HEK293T (cell line): ENCODE data around the gene SORBS1.

Experiments
- ARNT ChIP-seq: fragments of 450-650 bp; IDR thresholded peaks from 2 replicates; pipeline ENCODE4 v1.6.1; 2017; ENCODE audit warnings: mild to moderate bottlenecking
- BHLHE40 ChIP-seq: fragments of 450-650 bp; IDR thresholded peaks from 2 replicates; pipeline ENCODE4 v1.6.1; 2016; ENCODE audit warnings: mild to moderate bottlenecking, moderate library complexity, borderline replicate concordance
- CTBP1 ChIP-seq: fragments of 450-650 bp; IDR thresholded peaks from 2 replicates; pipeline ENCODE4 v1.6.1; 2016; ENCODE audit warnings: borderline replicate concordance
- NFRKB ChIP-seq: fragments of 450-650 bp; IDR thresholded peaks from 2 replicates; pipeline ENCODE4 v1.6.1; 2016; ENCODE audit warnings: mild to moderate bottlenecking, moderate library complexity
- SP1 ChIP-seq: fragments of 450-650 bp; IDR thresholded peaks from 2 replicates; pipeline ENCODE4 v1.6.1; 2017

DNA sequence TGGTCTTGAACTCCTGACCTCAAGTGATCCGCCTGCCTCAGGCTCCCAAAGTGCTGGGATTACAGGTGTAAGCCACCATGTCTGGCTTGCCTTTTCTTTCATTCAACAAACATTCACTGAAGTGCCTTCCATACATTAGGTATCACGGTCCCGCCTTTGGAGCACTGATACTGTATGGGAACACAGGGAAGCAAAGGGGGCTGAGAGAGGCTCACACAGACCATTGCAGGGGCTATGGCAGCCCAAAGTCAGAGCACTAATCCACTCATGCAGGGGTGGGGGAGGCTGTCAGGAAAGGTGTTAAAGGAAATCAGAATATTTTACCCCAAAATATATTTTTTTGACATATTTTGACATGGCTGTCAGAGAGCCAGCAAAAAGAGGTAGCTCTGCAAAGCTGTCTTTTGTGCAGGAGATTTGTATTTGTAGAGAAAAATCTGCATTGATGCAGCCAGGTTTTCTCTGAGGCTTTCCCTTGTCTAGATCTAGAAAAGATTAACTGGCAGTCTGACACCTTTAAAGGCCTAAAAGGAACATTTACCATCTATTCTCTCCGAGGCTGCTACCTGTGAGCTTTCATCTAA, 228.4 kb downstream of the SORBS1 start:
- TF ChIP-seq BHLHE40: no peak
- no peak for TF ChIP-seq CTBP1
- no peak for TF ChIP-seq NFRKB
- TF ChIP-seq SP1: no peak
- TF ChIP-seq ARNT: no peak
